Measurements from ENCODE around the gene ENPP7.

Gene ENPP7

GRCh38 chr17:79776376-79777119 is 45.8 kb downstream of the ENPP7 start:
- H3K4me2 ChIP-seq (ENCODE audit: low read length), result peak overlapping the region; percentile 94

GRCh38 chr17:79777120-79777893 is 46.6 kb downstream of the ENPP7 start:
- peak overlapping the region; percentile 77 for H3K9ac ChIP-seq (ENCODE audit: low read length)

More at GRCh38 chr17:79776376-79777119, 45.8 kb downstream of the ENPP7 start:
- H2AFZ ChIP-seq (ENCODE audit: low read depth, low read length), result no peak overlapping the region
- no peak overlapping the region for H3K27ac ChIP-seq (ENCODE audit: low read length)
- H3K9ac ChIP-seq (ENCODE audit: low read length), result no peak overlapping the region
- H3K27me3 ChIP-seq (ENCODE audit: low read depth, low read length), result peaks cover 34% of the 10 kb centered on the region
- peaks cover 16% of the 10 kb centered on the region for H3K36me3 ChIP-seq (replicated peaks; ENCODE audit: low read depth, low read length)
- H4K20me1 ChIP-seq (ENCODE audit: insufficient read depth, low read length), result peaks cover 16% of the 10 kb centered on the region
- peak overlapping the region; percentile 80 for H3K4me3 ChIP-seq (ENCODE audit: low read length)
- peaks cover 14% of the 10 kb centered on the region for H3K4me1 ChIP-seq (ENCODE audit: low read length)
- H3K79me2 ChIP-seq (ENCODE audit: low read length), result peaks cover 18% of the 10 kb centered on the region
- TF ChIP-seq CTCF (IDR thresholded peaks at IDR 0.05; ENCODE audit: low read depth, low read length) (no peak), EZH2phosphoT487 (IDR thresholded peaks at IDR 0.05; ENCODE audit: low read depth) (no peak)
- no peaks in the 10 kb centered on the region for H3K9me3 ChIP-seq (ENCODE audit: insufficient read depth, low read length)

GRCh38 chr17:79777894-79778503 is 47.3 kb downstream of the ENPP7 start, which contains the start of gene CBX2:
Gene CBX2, plus strand, starts transcription at chr17:79778148. Its CDS starts 88 bp downstream, at chr17:79778236.
- peaks cover 14% of the 10 kb centered on the region for H3K4me1 ChIP-seq (ENCODE audit: low read length)
- peaks cover 18% of the 10 kb centered on the region for H3K79me2 ChIP-seq (ENCODE audit: low read length)
- peaks cover 34% of the 10 kb centered on the region for H3K27me3 ChIP-seq (ENCODE audit: low read depth, low read length)
- no peaks in the 10 kb centered on the region for H3K9me3 ChIP-seq (ENCODE audit: insufficient read depth, low read length)
- H4K20me1 ChIP-seq (ENCODE audit: insufficient read depth, low read length), result peaks cover 16% of the 10 kb centered on the region
- 0 out of 2 replicates have a peak within 1 kb of the TSS, but pooled peaks have one; percentile 0 for H2AFZ ChIP-seq (ENCODE audit: low read depth, low read length)
- TF ChIP-seq CTCF (IDR thresholded peaks at IDR 0.05; ENCODE audit: low read depth, low read length) (no peak), EZH2phosphoT487 (IDR thresholded peaks at IDR 0.05; ENCODE audit: low read depth) (no peak)
- peak within 1 kb of the TSS; percentile 94 for H3K4me2 ChIP-seq (ENCODE audit: low read length)
- H3K36me3 ChIP-seq (replicated peaks; ENCODE audit: low read depth, low read length), result peaks cover 24% of the 10 kb centered on the region
- H3K4me3 ChIP-seq (ENCODE audit: low read length), result peak within 1 kb of the TSS; percentile 93
- peak within 1 kb of the TSS; percentile 86 for H3K9ac ChIP-seq (ENCODE audit: low read length)
- no peak within 1 kb of the TSS; the same call in 1 of the 2 replicates for H3K27ac ChIP-seq (ENCODE audit: low read length)

More at GRCh38 chr17:79777120-79777893, 46.6 kb downstream of the ENPP7 start:
- H3K9me3 ChIP-seq (ENCODE audit: insufficient read depth, low read length), result no peaks in the 10 kb centered on the region
- H3K4me3 ChIP-seq (ENCODE audit: low read length), result peak overlapping the region; percentile 80
- TF ChIP-seq EZH2phosphoT487 (IDR thresholded peaks at IDR 0.05; ENCODE audit: low read depth) (no peak), CTCF (IDR thresholded peaks at IDR 0.05; ENCODE audit: low read depth, low read length) (peak; percentile 39)
- H4K20me1 ChIP-seq (ENCODE audit: insufficient read depth, low read length), result peaks cover 16% of the 10 kb centered on the region
- peaks cover 14% of the 10 kb centered on the region for H3K4me1 ChIP-seq (ENCODE audit: low read length)
- H2AFZ ChIP-seq (ENCODE audit: low read depth, low read length), result no peak overlapping the region
- peaks cover 18% of the 10 kb centered on the region for H3K79me2 ChIP-seq (ENCODE audit: low read length)
- H3K27ac ChIP-seq (ENCODE audit: low read length), result no peak overlapping the region
- peaks cover 17% of the 10 kb centered on the region for H3K36me3 ChIP-seq (replicated peaks; ENCODE audit: low read depth, low read length)
- H3K27me3 ChIP-seq (ENCODE audit: low read depth, low read length), result peaks cover 34% of the 10 kb centered on the region
- H3K4me2 ChIP-seq (ENCODE audit: low read length), result peak overlapping the region; percentile 94
